GM11168 (cell line): ENCODE data around the gene EEFSEC.

Experiments used
- in situ Hi-C: fragments of 300-500 bp; cut with MboI; formaldehyde crosslinking; loops from one replicate; pipeline ENCODE4 v1.12.0; 2022; ENCODE audit warnings: low sequenced_read_pairs; ENCODE audit not compliant: unreplicated experiment

Gene EEFSEC

DNA sequence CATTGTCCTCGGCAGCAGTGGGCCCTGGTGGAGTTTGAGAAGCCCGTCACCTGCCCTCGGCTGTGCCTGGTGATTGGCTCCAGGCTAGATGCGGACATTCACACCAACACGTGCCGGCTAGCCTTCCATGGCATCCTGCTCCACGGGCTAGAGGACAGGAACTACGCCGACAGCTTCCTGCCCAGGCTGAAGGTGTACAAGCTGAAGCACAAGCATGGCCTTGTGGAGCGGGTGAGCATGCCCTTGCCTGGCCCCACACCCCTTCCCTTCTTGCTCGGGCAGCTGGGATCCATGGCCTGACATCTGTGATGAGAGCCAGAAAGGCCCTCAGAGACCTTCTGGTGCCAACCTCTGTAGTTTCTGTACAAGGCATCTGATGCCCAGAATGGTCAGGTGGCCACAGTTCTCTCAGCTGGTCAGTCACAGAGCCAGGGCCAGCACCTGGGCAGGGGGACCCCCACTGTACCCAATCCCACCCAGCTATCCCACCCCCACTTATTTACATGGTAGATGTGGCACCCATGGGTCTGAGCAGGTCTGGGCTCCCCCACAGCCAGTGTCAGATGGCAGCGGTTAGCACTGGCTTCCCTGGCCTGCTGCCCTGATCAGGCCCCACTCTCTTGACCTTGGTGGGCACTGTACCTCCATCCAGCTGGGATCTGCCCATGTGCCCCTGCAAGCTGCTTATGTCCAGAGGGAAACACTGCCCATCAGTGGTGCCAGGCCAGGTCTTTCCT lies 188.5 kb downstream of the EEFSEC start:
- in situ Hi-C loops = no loop called here

DNA sequence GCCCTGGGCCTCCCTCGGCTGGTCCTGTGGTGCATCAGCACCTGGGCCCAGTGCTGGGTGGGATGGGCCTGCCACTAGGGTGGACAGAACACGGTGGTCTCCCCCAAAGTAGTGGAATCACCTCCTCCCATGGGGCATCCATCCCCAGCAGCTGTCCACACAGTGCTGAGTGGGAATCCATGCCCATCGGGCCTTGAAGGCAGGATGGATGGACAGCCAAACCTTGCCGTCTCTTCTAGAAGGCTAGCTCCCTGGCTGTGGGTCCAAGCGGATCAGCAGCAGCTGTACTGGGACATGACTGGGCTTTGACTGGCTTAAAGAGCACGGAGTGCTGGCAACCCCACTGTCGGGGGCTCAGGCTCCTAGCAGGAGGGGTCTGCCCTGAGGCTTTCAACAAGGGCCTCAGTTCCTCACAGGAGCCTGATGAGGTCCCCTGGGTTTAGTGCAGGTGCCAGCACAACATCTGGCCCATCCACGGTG lies 189.5 kb downstream of the EEFSEC start:
- in situ Hi-C loops = no loop called here

DNA sequence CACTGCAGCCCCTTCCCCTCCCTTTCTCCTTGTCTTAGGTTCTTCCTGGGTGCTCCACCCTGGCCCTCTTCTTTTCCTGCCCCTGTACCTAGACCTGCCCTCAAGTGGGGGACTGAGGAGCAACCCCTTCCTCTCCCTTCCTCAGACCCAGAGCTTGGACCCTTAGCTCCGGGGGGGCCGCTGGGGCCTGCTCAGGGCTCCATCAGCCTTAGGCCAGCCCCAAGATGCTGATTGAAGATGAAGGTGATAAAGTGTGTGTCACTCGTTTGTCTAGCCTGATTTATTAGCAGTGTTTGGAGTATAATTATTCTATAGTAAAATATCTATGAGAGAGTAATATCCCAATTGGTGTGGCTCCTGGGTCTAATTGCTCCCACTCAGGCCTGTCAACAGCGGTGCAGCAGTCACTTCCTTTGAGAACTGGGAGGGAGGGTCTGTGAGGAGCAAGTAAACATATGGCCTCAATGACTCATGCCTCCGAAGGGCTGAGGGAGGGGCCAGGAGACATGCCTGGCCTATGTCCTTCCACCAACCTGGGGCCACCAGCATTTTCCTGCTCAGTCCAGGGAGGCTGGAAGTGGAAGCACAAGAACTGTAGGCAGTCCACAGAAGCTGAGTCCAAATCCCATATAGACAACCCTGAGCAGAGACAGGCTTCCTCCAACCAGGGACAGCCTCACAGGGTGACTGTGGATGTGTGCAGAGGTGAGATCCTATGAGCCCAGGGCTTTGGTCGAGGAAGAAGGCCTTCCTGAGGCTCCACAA lies 190.2 kb downstream of the EEFSEC start:
- in situ Hi-C loops = no loop called here

DNA sequence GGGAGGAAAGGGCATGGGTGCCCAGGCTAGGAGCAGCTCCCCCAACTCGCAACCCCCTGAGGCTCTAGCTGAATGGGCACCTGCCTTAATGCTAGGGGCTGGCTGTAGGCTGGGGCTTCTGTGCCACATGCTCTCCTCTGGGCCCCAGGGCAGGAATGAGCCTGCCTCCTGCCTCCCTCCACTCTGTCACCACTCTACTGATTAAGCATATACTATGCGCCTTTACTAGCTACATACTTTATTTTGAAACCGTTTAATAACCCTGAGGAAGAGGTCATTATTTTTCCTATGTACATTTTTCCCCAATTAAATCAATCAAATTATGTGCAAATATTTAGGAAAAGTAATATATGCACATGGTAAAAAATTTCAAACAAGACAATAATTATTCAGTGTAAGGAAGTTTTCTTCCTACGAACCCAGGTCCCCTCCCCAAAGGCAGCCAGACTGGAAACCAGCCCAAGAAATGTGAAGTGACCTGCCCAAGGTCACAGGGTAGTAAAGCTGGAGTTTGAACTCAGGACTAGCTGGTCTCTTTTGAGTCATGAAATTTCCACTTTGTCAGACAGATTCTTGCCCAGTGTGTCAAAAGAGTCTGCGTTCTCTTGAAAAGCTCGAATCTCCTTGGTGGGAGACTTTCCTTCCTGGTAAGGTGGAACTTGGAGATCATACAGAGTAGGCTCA lies 190.9 kb downstream of the EEFSEC start:
- in situ Hi-C loops = no loop called here

DNA sequence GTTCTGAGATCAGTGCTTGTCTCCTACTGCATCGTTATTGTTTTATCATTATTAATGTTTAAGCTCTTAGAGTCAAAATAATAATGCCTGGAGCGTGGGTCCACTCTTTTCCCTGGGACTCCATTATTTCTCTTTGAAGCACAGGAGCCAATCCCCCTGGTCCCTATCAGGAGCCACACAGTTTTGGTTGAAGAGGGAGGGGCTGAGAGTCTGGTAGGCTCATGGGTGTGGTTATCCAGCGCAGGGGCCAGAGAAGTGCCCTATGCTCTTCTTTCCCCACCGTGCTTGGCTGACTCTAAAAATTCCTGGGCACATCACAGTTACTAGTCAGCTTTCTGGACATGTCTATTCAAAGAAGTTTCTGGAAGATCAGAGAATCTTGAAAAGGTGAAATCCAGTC lies 191.9 kb downstream of the EEFSEC start:
- in situ Hi-C loops = no loop called here

DNA sequence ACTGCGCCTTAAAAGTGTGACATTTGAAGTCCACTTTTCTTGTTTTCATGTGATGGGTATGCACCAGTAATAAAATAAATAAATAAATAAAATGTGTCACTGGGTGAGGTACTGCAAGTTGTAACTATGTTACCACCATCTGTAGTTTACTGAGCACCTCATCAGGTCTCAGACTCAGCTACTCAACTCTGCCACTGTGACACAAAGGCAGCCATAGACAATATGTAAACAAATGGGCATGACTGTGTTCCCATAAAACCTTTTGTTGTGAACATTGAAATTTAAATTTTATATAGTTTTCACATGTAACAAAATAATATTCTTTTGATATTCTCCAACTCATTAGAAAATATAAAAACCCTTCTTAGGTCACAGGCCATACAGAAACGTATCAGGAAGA lies 193.3 kb downstream of the EEFSEC start:
- in situ Hi-C loops = no loop called here

DNA sequence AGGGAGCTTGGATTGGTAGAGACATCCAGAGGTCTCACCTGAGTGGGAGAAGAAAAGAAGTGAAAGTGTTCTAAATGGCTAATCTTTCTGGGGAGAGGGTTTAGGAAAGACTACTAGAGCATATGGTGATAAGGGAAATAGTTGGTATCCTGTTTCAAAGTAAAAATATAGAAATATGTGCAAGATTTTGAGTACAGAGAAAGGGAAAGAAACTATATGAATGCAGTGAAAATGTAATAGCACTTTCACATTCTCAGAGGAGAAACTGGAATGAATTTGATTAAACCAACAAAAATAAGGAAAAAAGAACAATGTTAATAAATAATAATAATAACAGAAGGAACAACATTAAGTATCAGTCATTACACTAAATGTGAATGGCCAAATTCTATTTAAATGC lies 194.0 kb downstream of the EEFSEC start:
- in situ Hi-C loops = no loop called here

DNA sequence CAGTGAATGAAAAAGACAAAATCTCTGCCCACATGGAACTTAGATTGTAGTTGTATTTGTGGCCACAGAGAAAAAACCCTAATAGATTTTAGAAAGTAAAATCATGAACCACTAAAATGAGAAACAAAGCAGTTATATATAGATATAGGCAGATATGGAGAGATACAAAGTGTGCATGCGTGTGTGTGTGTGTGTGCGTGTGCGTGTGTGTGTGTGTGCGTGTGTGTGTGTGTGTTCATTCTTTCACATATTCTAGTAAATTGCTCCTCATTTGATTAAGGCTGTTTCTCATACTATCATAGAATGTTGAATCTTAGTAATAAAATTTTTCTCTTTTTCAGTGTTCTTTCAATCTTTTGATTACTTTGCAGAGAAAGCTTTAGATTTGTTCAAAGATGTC lies 194.8 kb downstream of the EEFSEC start:
- in situ Hi-C loops = no loop called here

DNA sequence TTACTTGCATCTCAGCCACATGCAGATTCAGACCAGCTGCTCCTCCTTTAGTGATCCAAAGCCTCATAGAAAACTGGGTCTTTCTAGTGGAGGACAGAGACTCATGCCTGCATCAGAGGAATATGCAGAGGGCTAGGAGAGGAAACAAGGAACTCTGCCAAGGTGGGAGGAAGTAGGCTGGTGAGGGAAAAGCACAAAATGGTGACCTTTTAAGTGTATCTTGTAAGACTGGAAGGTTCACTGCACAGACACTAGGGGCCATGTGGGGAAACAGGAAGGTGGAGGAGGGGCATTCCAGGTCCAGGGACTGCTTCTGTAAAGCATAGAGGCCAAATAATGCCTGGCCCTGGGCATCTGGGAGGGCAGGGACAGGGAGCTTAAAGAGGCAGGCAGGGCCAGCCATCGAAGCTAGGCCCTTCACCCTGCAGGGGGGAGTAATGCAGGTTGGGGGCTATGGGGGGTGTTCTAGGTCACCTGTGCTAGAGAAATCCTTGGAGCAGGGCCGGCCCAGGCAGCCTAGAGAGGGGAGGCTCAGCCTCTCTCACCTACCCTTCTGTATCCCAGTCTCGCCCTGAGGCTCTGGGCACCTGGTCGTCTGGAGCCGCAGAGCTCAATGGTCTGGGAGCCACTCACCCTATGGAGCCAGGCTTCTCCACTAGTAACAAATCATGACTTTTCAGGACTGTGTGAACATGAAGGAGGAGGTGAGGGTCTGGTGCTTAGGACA lies 195.7 kb downstream of the EEFSEC start:
- in situ Hi-C loops = no loop called here

DNA sequence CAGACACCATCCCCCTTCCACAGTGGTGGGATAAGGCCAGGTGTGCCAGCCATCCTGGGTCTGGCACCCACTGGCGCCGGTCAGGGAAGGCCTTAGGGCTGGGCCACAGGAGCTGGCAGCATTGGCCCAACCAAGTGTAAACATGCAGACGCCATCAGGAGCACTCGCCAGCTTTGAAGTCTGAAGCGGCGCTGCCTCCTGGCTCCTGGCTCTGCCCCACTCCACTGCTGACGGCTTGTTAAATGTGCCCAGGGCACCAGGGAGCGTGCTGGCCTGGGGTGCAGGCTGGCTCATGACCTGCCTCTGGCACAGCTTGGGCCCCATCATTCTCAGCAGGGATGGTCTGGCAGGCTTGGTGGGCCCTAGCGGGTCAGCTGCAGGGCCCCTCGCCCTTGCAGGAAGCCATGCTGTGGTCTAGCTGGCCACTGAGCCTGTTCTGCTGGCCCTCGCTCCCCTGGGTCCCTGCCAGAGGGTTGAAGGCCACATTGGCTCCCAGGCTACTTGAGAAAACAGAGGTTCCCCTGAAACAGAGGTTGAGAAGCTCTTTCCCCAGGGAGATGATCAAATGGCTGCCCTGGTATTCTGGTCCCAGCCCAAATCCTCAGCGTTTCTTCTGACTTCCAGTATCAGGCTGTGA lies 196.8 kb downstream of the EEFSEC start:
- in situ Hi-C loops = no loop called here

DNA sequence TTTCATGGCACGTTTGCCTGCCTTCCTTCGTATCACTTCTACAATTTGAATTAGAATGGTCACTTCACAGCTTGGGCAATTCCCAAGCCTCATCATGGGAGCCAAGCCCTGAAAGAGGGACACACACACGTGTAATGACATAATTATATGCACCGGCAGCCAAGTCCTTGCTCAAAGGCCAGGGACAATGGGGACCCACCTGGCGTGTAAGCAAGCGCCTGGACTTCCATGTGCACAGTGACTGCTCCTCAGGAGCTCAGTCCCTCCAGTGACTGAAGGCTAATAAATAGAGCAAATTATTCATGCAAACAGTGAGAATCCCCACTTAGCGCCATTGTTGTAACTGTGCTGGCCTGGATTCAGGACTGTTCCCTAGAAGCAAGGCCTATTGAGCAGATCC lies 198.3 kb downstream of the EEFSEC start:
- in situ Hi-C loops = no loop called here

DNA sequence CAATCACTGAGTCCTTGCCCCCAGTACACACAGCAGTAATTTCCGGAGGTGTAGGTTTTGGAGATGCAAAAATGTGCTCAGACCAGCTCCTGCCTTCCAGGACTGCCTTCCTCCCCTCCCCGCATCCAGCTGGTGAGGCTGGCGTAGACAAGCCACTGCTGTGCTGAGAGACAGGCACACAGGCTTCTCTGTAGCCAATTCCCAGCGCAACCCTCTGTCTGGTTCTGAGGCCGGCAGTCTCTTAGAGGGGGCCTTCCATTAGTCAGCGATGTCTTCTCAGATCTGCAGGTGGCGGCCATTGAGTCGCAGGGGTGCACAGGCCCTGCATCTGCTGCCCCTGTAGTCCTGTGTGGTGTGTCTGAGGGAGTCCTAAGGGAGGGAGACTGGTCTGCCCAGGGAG lies 199.0 kb downstream of the EEFSEC start:
- in situ Hi-C loops = no loop called here

DNA sequence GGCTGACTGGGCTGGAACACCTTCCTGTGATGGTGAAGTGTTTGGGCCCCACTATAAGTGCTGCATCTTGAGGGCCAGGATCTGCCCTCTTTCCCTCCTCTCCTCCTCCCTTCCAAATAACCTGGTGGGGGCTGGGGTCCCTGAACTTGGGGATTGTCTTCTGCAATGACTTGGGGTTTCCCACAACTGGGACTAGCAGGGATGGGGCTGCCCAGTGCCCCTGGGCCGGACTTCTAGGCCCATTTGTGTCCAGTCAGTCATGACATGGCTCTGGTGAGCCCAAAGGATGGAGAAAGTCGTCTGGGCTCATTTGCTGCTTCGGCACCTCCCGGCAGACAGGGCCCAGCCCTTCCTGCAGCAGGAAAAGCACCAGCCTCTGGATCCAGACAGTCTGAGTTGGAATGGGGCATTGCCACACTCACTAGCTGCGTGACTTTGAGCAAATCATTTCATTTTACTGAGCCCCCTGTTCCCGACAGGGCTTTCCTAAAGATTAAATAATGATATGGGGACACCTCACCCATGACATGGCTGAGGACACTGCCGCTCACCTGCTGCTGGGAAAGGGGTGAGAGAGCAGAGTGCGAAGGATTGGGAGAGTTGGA lies 200.2 kb downstream of the EEFSEC start:
- in situ Hi-C loops = no loop called here

DNA sequence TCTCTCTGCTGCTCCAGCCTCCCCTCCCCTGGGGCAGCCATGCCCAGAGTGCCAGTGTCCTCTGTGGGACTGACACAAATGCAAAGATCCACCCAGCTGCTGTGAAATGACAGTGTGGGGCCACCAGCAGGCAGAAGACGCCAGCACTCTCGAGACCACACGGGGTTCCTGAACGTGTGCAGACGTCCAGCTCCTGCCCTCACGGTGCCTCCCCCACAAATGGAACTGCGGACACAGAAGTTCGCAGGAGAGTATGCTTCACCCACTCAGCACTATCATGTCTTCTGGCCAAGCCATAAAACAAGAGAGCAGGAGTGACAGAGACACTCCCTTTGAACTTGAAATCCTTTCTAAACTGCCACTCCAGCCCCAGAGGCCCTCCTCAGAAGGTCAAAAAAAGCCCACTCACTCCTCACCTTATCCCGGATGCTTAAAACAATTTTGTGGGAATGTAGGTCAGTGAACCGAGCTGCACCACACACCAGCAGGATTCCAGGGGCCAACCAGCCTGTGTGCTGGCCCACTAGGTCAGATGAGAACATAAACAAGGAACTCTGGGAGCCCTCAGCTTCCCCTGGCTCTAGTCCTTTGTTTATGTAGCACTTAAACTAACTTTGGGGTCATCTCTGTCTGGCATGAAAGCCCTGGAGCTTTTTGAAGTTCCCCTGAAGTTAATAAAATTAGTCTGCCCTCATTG lies 200.9 kb downstream of the EEFSEC start:
- in situ Hi-C loops = no loop called here

DNA sequence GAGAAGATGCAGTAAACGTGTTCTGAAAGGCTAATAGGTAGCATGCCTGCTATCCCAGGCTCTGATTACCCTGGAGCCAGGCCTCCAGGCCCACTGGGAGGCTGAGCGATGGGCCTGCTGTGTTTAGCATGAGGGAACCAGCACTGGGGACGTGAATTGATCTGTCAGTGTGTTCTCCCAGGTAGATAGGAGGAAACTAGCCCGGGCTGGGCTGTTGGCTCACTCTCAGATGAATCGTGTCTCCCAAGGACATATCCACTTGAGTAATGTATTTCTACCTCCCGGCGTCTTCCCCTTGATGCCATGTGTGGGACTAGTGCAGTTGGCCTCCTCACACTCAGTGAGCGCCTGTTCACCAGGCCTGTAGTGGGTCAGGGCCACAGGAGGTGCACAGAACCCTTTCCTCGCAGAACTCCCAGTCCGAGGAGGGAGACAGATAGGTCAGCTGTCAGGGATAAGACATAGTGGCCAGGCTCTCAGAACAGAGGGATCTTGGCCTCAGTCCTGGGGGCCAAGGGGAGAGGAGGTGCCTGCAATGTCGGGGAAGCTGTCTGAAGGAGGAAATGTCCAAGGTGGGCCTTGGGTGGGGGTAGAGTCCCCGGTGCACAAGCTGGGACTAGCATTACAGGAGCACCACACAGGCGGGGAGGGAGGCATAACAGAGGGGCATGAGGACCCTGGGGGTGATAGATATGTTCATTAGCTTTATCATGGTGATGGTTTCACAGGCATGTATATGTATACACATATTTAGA lies 201.7 kb downstream of the EEFSEC start:
- in situ Hi-C loops = no loop called here

DNA sequence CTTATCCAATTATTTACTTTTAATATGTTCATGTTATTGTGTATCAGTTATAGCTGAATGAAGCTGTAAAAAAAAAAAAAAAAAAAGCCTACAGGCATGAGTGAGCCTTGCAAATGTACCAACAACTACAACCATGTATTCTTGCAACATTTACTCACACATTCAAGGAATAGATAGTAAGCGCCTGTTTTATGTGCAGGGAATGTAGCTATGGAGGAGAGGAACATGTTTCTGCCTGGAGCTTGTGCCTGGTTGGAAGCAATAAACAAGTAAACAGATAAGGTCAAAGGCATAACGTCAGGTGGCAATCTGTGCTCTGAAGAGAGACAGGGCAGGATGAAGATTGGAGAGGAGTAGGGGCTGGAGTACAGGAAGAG lies 202.2 kb downstream of the EEFSEC start:
- in situ Hi-C loops = no loop called here

DNA sequence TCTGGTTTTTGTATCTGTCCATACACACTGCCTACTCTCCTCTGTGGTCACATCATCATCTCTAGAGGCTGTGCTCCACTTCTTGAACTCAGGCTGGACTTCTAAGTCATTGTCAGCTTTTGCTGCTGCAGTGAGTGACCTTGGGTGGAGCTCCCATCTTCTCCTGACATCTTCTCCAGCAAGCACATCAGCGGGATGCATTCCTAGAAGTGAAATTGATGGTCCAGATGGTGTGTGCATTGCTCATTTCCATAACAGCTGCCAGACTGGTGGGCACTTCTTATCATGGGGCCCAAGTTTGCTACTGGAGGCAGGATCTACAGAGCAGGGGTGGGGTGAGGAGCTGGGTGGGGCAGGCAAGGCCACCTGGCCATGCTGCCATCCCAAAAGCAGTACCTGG lies 203.5 kb downstream of the EEFSEC start:
- in situ Hi-C loops = no loop called here

DNA sequence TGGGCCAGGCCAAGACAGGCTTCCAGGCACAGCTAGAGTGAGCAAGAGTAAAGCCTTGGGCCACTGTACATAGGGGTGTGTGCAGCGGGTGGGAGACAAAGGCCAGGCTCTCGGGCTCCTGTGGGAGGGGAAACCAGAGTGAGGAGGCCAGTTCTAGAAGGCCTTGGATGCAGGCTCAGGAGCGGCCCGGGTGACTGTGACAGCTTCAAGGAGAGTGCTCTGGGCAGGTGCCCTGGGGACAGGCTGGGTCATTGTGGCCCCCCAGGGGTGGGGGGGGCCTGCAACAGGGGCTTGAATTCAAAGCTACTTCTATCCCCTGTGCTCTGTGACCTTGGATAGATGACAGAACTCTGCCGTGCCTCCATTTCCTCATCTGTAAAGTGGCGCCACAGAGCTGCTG lies 204.3 kb downstream of the EEFSEC start:
- in situ Hi-C loops = no loop called here
